HG02884 (cell line): ENCODE data around the gene NOL4L.

Experiments used
- ATAC-seq: cut with Tn5 transposase; IDR thresholded peaks from one replicate; pipeline ENCODE4 v1.9.1; 2021; ENCODE audit warnings: mild to moderate bottlenecking, moderate library complexity; ENCODE audit not compliant: unreplicated experiment

NOL4L gene, protein sequence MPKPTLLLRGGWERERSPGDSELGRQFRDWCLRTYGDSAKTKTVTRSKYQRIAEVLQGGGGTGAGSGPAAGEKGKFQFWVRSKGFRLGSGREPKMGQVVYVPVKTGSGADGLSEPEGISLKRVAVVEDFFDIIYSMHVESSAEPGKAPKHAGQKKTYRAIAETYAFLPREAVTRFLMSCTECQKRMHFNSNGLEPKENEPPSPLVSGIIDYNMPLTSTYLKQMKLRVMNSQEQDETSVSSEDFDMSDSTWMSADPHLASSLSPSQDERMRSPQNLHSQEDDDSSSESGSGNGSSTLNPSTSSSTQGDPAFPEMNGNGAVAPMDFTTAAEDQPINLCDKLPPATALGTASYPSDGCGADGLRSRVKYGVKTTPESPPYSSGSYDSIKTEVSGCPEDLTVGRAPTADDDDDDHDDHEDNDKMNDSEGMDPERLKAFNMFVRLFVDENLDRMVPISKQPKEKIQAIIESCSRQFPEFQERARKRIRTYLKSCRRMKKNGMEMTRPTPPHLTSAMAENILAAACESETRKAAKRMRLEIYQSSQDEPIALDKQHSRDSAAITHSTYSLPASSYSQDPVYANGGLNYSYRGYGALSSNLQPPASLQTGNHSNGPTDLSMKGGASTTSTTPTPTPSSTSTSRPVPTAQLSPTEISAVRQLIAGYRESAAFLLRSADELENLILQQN

DNA sequence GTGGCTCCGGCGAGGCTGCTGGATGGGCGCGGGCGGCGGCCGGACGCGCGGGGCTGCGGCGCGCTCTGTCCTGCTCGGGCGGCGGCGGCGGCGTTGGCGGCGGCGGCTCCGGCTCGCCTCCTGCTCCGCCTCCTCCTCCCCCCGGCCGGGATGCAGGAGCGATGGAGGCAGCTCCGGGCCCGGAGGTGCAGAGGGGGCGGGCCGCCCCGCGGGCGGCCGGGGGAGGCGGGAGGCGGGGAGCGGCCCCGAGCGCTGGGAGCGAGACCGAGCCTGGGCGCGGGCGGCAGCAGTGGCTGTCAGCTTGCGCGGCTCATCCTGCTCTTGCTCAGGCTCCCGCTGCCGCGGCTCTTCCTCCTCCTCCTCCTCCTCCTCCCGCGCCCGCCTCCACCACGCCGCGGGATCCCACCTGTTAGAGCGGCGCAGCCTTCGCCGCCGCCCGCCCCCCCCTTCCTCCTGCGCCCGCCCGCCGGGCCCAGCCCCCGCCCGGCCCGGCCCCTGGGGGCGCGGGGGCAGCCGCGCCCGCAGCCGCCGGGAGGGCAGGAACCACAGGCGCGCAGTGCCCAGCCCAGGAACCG is at the start of gene NOL4L:
TSS of gene NOL4L (minus strand) at position 323 of the 575 bp plus-strand sequence. CDS start 443 bp downstream, outside the sequence.
- ATAC-seq = no peak

- no peak for ATAC-seq
Observed at GRCh38 chr20:32634041-32634805, 49.1 kb upstream of the NOL4L start.

- ATAC-seq = no peak
Observed at GRCh38 chr20:32632461-32633354, 47.6 kb upstream of the NOL4L start.

DNA sequence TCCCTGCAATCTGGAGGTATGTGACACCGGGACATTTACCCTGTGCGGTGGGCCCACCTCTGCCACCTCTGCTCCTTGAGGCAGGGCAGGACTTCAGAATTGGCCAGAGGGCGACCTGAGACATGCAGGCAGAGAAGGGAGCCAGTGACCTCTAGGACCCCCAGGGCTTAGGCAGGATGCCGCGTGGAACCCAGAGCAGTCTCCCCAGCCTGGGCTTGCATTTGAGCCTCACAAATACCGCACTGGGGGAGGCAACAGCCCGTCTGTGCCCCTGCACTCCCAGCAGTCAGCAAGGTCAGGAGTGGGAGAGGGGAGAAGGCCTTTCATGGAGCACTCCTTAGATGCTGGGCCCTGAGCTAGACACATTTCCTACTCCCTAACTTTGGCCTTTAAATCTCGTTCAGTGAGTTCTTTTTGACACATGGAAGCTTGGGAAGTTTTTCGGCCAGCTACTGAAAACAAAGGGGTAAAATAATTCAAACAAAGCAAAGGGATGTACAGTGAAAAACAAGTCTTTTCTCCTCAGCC is 46.9 kb upstream of the NOL4L start:
- ATAC-seq = no peak

- ATAC-seq = no peak
Observed at GRCh38 chr20:32629813-32630212, 44.7 kb upstream of the NOL4L start.

DNA sequence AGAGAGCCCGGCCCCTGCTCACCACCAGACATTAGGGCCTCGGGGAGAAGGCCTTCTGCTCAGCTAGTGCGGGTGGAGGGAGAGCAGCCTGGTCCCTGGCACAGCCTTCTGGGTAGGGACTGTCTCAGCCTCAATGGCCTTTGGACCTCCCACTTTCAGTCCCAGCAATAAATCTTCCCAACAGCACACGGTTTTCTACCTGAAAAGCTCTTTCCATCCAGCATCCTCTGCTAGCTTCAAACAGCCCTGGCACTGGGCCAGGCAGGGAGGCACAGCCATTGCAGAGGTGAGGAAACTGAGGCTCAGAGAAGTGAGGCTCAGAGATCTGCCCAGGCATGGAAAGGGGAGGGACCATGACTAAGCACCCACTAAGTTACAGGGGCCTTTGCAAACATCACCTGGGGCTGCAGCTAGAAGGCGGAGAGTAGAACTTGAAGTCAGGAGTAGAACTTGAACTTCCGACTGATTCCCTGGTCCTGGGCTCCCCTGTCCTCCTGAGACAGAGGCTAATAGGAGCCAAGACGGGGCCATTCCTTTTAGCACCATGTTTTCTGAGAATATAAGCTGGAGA is 43.9 kb upstream of the NOL4L start:
- no peak for ATAC-seq

GRCh38 chr20:32626859-32627636 is 41.9 kb upstream of the NOL4L start:
- ATAC-seq = no peak

DNA sequence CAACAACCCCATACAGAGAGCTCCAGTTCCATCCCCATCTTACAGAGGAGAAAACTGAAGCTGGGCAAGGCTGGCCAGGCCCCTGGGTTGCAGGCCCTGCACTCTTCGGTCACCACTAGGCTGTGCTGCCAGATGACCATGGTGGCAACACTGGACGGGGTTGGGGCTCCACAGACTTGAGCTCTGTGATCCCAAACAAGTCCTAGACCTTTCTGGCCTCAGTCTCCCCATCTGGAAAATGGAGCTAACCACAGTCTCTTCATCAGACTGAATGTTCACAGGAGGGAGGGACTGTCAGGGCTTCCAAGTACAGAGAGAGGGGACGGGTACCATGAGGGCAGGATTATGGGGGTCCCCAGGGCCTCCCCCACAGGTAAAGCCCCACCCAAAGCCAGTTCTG is 41.3 kb upstream of the NOL4L start:
- no peak for ATAC-seq

DNA sequence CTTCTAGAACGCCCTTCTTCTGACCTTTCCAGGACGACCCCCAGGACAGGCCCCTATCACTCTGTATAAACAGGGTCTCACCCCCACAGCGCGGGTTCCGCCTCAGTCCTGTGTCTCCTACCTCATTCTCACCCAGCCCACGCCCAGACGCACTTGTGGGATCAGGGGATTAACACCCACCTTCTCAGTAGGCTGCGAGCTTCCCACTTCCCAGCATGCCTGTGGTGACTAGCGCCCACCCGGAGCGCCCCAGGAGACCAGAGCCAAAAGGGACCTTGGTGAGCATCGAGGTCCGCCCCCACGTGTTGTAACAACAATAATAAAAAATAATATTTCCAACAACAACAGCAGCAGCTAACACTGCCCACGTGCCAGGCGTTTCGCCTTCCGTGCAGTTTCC is 40.9 kb upstream of the NOL4L start:
- ATAC-seq = no peak

- no peak for ATAC-seq
Observed at GRCh38 chr20:32624687-32625345, 39.7 kb upstream of the NOL4L start.

GRCh38 chr20:32623667-32624157 is 38.6 kb upstream of the NOL4L start:
- no peak for ATAC-seq

- ATAC-seq = no peak
Observed at GRCh38 chr20:32622585-32623468, 37.7 kb upstream of the NOL4L start.

DNA sequence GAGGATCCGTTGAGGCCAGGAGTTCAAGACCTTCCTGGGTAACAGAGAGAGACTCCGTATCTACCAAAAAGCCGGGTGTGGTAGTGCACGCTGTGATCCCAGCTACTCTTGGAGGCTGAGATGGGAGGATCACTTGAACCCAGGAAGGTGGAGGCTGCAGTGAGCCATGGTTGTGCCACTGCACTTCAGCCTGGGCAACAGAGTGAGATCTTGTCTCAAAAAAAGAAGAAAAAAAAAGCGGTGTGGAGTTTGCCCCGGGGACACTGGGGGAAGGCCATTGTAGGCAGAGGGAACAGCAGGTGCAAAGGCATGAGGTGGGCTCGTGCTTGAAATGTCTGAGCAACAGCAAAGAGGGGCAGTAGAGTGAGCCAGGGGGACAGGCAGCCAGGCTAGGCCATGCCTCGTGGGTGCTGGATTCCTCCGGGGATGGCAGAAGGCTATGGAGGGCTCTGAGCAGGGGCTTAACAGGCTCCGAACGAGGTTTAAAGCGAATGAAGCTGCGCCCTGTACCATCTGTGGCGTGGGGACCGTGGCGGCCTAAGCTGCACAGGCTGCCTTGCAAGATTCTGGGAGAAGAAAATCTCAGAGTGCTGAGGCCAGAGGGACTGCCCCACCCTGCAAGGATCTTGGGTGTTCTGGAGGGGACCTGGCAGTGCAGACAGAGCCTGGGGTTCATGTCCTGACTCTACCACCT is 36.9 kb upstream of the NOL4L start:
- no peak for ATAC-seq

- ATAC-seq = no peak
Observed at GRCh38 chr20:32621071-32621890, 36.1 kb upstream of the NOL4L start.

DNA sequence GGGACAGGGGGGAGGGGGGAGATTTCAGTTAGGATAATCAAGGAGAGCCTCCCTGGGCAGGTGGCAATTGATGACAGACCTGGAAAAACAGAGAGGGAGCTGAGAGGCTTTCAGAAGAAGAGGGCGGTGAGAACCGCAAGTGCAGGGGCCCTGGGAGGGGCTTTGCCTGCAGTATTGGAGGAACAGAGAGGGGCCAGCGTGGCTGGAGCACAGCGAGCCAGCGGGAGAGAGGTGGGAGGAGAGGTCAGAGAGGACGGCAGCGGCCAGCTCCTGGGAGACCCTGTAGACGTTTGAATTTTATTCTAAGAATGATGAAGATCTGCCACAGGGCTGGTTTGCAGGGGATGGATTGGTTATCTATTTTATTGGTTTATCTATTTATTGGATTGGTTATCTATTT is 34.5 kb upstream of the NOL4L start:
- no peak for ATAC-seq

DNA sequence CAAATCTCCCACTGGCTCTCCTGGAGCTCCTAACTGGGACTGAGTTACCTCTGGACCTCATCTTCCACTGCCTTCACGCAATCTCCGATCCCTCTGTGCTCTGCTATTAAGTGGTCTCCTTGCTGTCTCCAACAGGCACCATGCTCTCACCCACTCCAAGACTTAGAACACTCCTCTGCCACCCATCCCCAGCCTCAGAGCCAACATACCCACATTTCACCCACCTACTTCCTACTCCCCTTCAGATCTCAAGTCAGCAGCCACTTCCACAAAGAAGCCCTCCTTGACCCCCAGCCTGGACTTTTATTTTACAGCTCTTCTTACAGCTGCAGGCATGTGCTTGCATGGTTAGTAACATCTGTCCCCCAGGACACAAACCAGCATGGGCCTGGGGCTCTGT is 29.6 kb upstream of the NOL4L start:
- no peak for ATAC-seq
